Adrenal gland (tissue), 12 donors: ENCODE data around the gene BATF3. TPM values are rescaled to one million over a fixed set of nuclear protein-coding genes. Genes with fewer than 3 reads are reported as not detected.
A peak's percentile ranks its signal among the peaks of the same experiment; 100 is the strongest.

Source experiments
- DNase-seq, 7 donors: peaks; one replicate each; pipeline ENCODE4 v3.0.0-alpha.2; 2019 to 2020
- H3K27ac ChIP-seq, 5 donors: fragments of 200-600 bp; sonication (generic) in 4 of 5; 1 replicate in 3 of 5; 2 replicates in 2 of 5; pipeline versions ENCODE4 v1.5.1 to v1.8.0; 2016 to 2020; ENCODE audit warnings: mild to moderate bottlenecking in 1 of 5
- H3K27me3 ChIP-seq: fragments of 200-600 bp; 2 replicates; pipeline ENCODE4 v1.8.0; 2021
- H3K36me3 ChIP-seq, 2 donors: fragments of 200-600 bp; replicated peaks in 1 of 2; 1 replicate in 1 of 2; 2 replicates in 1 of 2; pipeline versions ENCODE4 v1.5.1 to v1.8.0; 2018 to 2022
- H3K4me1 ChIP-seq, 2 donors: fragments of 200-600 bp; replicated peaks in 1 of 2; 1 replicate in 1 of 2; 2 replicates in 1 of 2; pipeline versions ENCODE4 v1.5.1 to v1.8.0; 2018 to 2021
- H3K4me3 ChIP-seq, 4 donors: fragments of 200-600 bp; sonication (generic) in 3 of 4; one replicate each; pipeline ENCODE4 v1.5.1; 2016 to 2018
- H3K9me3 ChIP-seq, 3 donors: fragments of 200-600 bp; sonication (generic) in 1 of 3; replicated peaks in 1 of 3; 1 replicate in 2 of 3; 2 replicates in 1 of 3; pipeline versions ENCODE4 v1.5.1 to v1.8.0; 2016 to 2021
- POLR2A ChIP-seq, 2 donors: fragments of 450-650 bp; IDR thresholded peaks; one replicate each; pipeline ENCODE4 v1.6.1; 2017; ENCODE audit warnings: antibody characterized with exemption in 2 of 2, mild to moderate bottlenecking in 2 of 2, moderate library complexity in 1 of 2
- WGBS, 4 donors: extraction: QIAGEN DNeasy Blood & Tissue Kit in 2 of 4; methylation state at CpG; one replicate each; pipeline versions ENCODE4 v1.1.5 to v1.1.7; 2013 to 2017; 5-methylcytosine and 5-hydroxymethylcytosine counted together
- intact Hi-C, 2 donors: fragments of 100-400 bp; cut with DNase I; formaldehyde crosslinking; loops; one replicate each; pipeline versions ENCODE4 v1.14.1 to v1.15.0; 2022 to 2023
- polyA plus RNA-seq, 3 donors: library from polyadenylated mRNA; stranded (reverse); fragments of 200-250 nt in 2 of 3; fragments of 350-450 nt in 1 of 3; fragmentation: Illumina TruSeq in 1 of 3; extraction: RNeasy Lipid Tissue Mini Kit (QIAGEN cat#74804) in 1 of 3; gene quantifications; one replicate each; pipeline ENCODE4 v1.2.3, GENCODE V29; 2013 to 2014
- total RNA-seq, 9 donors: library from RNA; depleted of rRNA in 4 of 9; stranded (reverse); fragments of >200 nt in 4 of 9; fragments of 120-200 nt in 1 of 9; fragmentation: NEBNext Ultra II Directional in 1 of 9; extraction: Animal tissue kit (Norgen Biotek cat#: 25700) in 1 of 9; gene quantifications; one replicate each; pipeline versions ENCODE4 v1.1.0 to v1.2.4, GENCODE V29; 2013 to 2023
- TF ChIP-seq, protein P1 (sequence below), 6 experiments: fragments of 450-650 bp in 4 of 6; fragments of 200-600 bp in 2 of 6; sonication (generic) in 1 of 6; IDR thresholded peaks; 1 replicate in 5 of 6; 2 replicates in 1 of 6; pipeline versions ENCODE4 v1.5.1 to v1.8.0; 2016 to 2021; ENCODE audit warnings: antibody characterized with exemption in 6 of 6, mild to moderate bottlenecking in 2 of 6, moderate library complexity in 1 of 6
- donor health status: healthy with polysubstance abuse.
- donor health status: Bipolar disorder and iron deficiency.
- donor health status: DM: yes; HTN: yes; CAD: no.
- donor health status: DM: no; HTN: no; CAD: no.
- donor health status: DM: no; HTN: no; CAD: no.
- donor health status: DM: yes; HTN: yes; CAD: no.

BATF3 gene
- total and polyA plus RNA-seq, 12 donors = 0.24 to 7.5 (median 2.8) TPM

DNA sequence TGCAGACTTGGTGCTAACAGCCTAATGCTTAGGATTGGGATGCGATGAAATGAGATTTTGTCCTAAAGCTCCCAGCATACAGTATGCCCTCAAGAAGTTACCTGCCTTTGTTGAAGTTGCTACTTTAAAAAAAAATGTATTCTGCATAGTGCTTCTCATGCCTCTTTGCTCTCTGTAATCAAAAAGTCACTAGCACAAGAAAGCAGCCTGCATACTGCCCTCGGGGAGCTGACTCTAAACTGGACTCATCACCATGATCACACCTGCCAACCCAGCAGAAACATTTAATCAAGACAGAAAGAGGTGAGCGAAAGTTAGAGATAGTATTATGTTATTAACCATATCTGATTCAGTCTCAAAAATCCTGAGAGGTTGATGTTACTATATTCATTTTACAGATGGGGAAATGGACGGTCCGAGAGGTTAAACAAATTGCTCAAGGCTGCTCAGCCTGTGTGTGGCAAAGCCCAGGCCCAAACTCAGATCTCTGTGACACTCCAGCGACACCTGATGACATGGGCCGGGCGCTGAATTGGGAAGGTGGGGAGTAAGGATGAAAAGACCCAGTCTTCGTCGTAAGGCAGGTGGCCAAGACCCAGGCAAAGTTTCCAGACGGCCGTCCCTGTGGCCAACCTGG lies 1.1 kb downstream of the BATF3 start:
- Histone ChIP-seq H3K36me3 (no peaks in the 10 kb centered on the region), H3K27me3 (no peaks in the 10 kb centered on the region), H3K9me3 (no peaks in the 10 kb centered on the region), H3K4me1 (peaks cover 16 to 25% of the 10 kb centered on the region in 2 donors), H3K4me3 (peak overlapping the region in 1 of 4 donors; percentile 76), H3K27ac (no peak overlapping the region)
- WGBS, 4 donors = 30 to 49% (median 35%) methylated on average over 11 to 12 of the region's 12 CpGs
- intact Hi-C loops = no loop called here
- peak in 1 of 7 donors; percentile 13 for DNase-seq
- TF ChIP-seq, protein P1, sequence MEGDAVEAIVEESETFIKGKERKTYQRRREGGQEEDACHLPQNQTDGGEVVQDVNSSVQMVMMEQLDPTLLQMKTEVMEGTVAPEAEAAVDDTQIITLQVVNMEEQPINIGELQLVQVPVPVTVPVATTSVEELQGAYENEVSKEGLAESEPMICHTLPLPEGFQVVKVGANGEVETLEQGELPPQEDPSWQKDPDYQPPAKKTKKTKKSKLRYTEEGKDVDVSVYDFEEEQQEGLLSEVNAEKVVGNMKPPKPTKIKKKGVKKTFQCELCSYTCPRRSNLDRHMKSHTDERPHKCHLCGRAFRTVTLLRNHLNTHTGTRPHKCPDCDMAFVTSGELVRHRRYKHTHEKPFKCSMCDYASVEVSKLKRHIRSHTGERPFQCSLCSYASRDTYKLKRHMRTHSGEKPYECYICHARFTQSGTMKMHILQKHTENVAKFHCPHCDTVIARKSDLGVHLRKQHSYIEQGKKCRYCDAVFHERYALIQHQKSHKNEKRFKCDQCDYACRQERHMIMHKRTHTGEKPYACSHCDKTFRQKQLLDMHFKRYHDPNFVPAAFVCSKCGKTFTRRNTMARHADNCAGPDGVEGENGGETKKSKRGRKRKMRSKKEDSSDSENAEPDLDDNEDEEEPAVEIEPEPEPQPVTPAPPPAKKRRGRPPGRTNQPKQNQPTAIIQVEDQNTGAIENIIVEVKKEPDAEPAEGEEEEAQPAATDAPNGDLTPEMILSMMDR (IDR thresholded peaks at IDR 0.05) = no peak
- no peak for TF ChIP-seq POLR2A (IDR thresholded peaks at IDR 0.05)

DNA sequence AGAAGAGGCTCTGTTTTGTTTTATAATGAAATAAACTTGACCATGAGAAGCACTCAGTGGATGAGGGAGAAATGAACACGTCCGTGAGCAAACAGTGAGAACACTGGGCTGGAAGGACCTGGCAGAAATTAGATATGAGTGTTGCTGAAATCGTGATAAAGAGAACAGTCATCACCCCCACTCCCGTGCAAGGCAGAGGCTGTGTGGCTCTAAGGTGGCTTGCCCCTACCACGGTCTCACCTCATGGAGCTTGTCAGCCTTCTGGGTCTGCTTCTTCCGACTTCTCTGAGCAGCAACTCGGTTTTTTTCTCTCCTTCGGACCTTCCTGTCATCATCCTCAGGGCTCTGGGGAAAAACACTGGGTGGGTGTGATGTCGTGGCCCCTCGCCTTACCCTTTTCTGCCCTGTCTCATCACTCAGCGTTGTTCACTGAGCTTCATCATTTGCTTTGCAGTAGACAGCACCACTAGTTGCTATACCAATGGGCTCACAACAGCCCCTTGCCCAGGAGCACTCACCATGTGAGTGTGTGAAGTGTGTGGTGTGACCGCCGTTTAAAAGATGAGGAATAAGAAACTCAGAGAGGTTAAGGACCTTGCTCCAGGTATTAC lies 2.8 kb downstream of the BATF3 start:
- TF ChIP-seq POLR2A (IDR thresholded peaks at IDR 0.05) = no peak
- TF ChIP-seq, protein P1 (IDR thresholded peaks at IDR 0.05) = no peak
- intact Hi-C loops = no loop called here
- no peaks in the 10 kb centered on the region for H3K27me3 ChIP-seq
- H3K4me1 ChIP-seq = peaks cover 16 to 25% of the 10 kb centered on the region in 2 donors
- no peak overlapping the region for H3K27ac ChIP-seq
- no peaks in the 10 kb centered on the region for H3K36me3 ChIP-seq
- DNase-seq = peak in 1 of 7 donors; percentile 37
- WGBS, 4 donors = 66 to 74% (median 73%) methylated on average over 13 of the region's 13 CpGs
- no peak overlapping the region for H3K4me3 ChIP-seq
- H3K9me3 ChIP-seq = no peaks in the 10 kb centered on the region

DNA sequence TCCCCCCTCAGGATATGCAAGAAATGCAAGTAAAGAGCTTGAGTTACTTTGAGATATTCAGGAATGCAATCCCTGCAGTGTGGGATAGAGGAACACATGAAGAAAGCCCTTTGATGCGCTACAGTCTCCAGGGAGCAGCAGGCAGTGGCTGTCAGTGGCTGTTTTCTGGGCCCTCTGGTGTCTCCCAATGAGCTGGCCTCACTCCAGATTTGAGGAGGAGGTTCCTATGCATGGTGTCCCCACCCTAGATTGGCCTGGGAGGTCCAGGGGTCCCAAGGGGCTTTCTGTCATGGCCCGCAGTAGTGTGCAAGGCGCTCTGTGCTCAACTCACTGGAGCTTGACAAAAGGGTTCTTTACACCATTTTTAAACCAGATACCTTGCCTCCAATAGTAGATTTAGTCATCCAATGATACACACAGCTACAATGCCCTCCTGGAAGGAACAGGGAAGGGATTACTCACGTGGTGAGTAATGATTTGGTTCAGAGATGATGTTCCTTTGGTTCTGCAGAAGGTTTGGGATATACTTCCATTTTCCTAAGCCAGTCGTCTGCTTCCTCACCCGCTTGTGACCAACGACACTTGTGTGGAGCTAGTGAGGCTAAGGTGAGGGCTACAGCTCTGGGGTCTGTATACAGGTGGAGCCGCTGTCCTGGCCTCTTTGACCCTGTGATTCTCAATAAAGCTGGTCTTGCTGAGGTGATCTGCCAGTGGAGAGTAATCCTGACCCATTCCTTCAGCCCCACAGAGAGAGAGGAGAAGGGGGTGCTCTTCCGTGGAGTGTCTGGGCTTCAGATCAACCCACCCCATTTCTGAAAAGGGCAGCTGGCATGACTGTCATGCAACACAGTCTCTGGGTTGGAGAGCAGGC lies 6.6 kb downstream of the BATF3 start:
- intact Hi-C loops = no loop called here
- Histone ChIP-seq H3K27me3 (no peaks in the 10 kb centered on the region), H3K9me3 (no peaks in the 10 kb centered on the region), H3K4me3 (no peak overlapping the region), H3K4me1 (peaks cover 0 to 1% of the 10 kb centered on the region in 2 donors), H3K36me3 (no peaks in the 10 kb centered on the region), H3K27ac (no peak overlapping the region)
- WGBS, 4 donors = 87 to 93% (median 89%) methylated on average over 8 to 9 of the region's 9 CpGs
- DNase-seq = no peak
- no peak for TF ChIP-seq POLR2A (IDR thresholded peaks at IDR 0.05)
- TF ChIP-seq, protein P1 (IDR thresholded peaks at IDR 0.05) = no peak

DNA sequence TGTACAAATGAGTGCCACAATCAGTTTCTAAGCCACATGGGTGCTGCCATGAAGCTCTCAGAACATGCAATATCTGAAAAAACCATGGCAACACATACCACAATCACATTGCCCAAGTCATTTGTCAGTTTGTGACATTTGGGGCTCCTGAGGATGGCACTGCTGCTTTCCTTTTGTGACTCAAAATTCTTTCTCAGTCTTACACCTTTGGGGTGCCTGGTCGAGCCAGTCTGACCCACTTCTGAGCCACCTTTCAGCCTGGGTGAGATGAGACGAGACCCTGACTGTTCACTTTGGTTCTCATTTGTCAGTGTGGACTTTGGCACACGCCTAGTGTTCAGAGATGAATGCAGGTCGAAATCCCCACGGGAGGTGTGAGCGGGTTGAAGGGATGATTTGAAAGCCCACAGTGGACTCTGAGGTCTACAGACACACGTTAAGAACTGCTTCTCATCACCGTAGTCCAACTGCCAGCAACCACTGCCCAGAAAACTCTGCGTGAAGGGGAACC lies 8.0 kb downstream of the BATF3 start:
- H3K4me3 ChIP-seq = no peak overlapping the region
- TF ChIP-seq, protein P1 (IDR thresholded peaks at IDR 0.05) = no peak
- TF ChIP-seq POLR2A (IDR thresholded peaks at IDR 0.05) = no peak
- no peaks in the 10 kb centered on the region for H3K9me3 ChIP-seq
- WGBS, 4 donors = 79 to 98% (median 83%) methylated on average over 7 to 9 of the region's 9 CpGs
- H3K36me3 ChIP-seq = no peaks in the 10 kb centered on the region
- H3K4me1 ChIP-seq = no peaks in the 10 kb centered on the region
- no peaks in the 10 kb centered on the region for H3K27me3 ChIP-seq
- DNase-seq = no peak
- intact Hi-C loops = no loop called here
- H3K27ac ChIP-seq = no peak overlapping the region
